CD4-positive, alpha-beta T cell (primary cell): ENCODE results near the gene PTTG1IP. TPM values are rescaled to one million over a fixed set of nuclear protein-coding genes. Genes with fewer than 3 reads are reported as not detected.
A peak's percentile ranks its signal among the peaks of the same experiment; 100 is the strongest.

Source experiments
- ATAC-seq: fragments of 200-7000 bp; cut with Tn5 transposase; one replicate; pipeline ENCODE4 v1.10.0; 2022; ENCODE audit warnings: mild to moderate bottlenecking; ENCODE audit not compliant: poor library complexity
- CTCF ChIA-PET: fragments of 350-600 bp; sonication (Branson Sonifier 250); formaldehyde crosslinking; loops from one replicate; lab custom pipeline; 2021; ENCODE audit warnings: antibody characterized with exemption, inconsistent platforms; lab: Charles Lee
- POLR2A ChIA-PET: fragments of 350-600 bp; sonication (Branson Sonifier 250); formaldehyde crosslinking; loops from one replicate; lab custom pipeline; 2021; ENCODE audit warnings: antibody characterized with exemption, inconsistent platforms; lab: Charles Lee
- DNase-seq, 14 experiments: peaks; one replicate each; pipeline ENCODE4 v3.0.0-alpha.2; 2013 to 2020; ENCODE audit warnings: mixed read lengths in 2 of 14
- H3K27ac ChIP-seq, 2 donors: one replicate each; pipeline versions ENCODE4 v1.5.1 to v1.7.0; 2013; ENCODE audit warnings: low read length in 2 of 2, low read depth in 1 of 2, mild to moderate bottlenecking in 1 of 2
- H3K27me3 ChIP-seq, 2 experiments: 1 replicate in 1 of 2; 2 replicates in 1 of 2; pipeline versions ENCODE4 v1.6.1 to v1.7.0; 2013; ENCODE audit warnings: low read length in 2 of 2, control low read depth in 1 of 2, mild to moderate bottlenecking in 1 of 2, moderate library complexity in 1 of 2; ENCODE audit not compliant: insufficient read depth in 2 of 2, control insufficient read depth in 1 of 2
- H3K36me3 ChIP-seq: one replicate; pipeline ENCODE4 v1.6.1; 2013; ENCODE audit warnings: low read length, control low read depth; ENCODE audit not compliant: insufficient read depth
- H3K4me1 ChIP-seq: one replicate; pipeline ENCODE4 v1.6.1; 2013; ENCODE audit warnings: low read length, control low read depth; ENCODE audit not compliant: insufficient read depth
- H3K4me3 ChIP-seq: one replicate; pipeline ENCODE4 v1.5.1; 2013; ENCODE audit warnings: mild to moderate bottlenecking, low read length, moderate library complexity
- H3K9me3 ChIP-seq, 2 experiments: 1 replicate in 1 of 2; 2 replicates in 1 of 2; pipeline versions ENCODE4 v1.6.1 to v1.7.0; 2013; ENCODE audit warnings: low read length in 2 of 2, mild to moderate bottlenecking in 2 of 2, control low read depth in 1 of 2, moderate library complexity in 1 of 2; ENCODE audit not compliant: control insufficient read depth in 1 of 2, insufficient read depth in 1 of 2
- H3K27ac Mint-ChIP-seq: one replicate; pipeline ENCODE4 v1.8.0; 2020; ENCODE audit warnings: mixed read lengths
- H3K27me3 Mint-ChIP-seq: one replicate; pipeline ENCODE4 v1.8.0; 2021; ENCODE audit warnings: mixed read lengths
- H3K36me3 Mint-ChIP-seq: one replicate; pipeline ENCODE4 v1.8.0; 2021; ENCODE audit warnings: low read depth, mixed read lengths
- H3K4me1 Mint-ChIP-seq: one replicate; pipeline ENCODE4 v1.8.0; 2021; ENCODE audit warnings: low read depth, mixed read lengths
- H3K4me3 Mint-ChIP-seq: one replicate; pipeline ENCODE4 v1.8.0; 2020; ENCODE audit warnings: mild to moderate bottlenecking, mixed read lengths
- H3K9me3 Mint-ChIP-seq: one replicate; pipeline ENCODE4 v1.8.0; 2020; ENCODE audit warnings: mixed read lengths
- intact Hi-C, 2 experiments: fragments of 100-400 bp; cut with DNase I in 1 of 2; cut with micrococcal nuclease in 1 of 2; formaldehyde crosslinking; loops; one replicate each; pipeline versions ENCODE4 v1.15.1 to v1.9.0; 2023 to 2025; cut with DNase I, micrococcal nuclease
- total RNA-seq, 174 experiments: library from RNA in 2 of 174; stranded (reverse) in 2 of 174; gene quantifications; one replicate each; pipeline ENCODE4 v1.2.3 and lab custom pipeline; 2021 to 2026
- TF ChIP-seq, protein P1 (sequence below): fragments of 200-600 bp; IDR thresholded peaks from one replicate; pipeline ENCODE4 v1.8.0; 2022; ENCODE audit warnings: antibody characterized with exemption, mild to moderate bottlenecking

Gene PTTG1IP
- total RNA-seq, 2 experiments from 2014 or later: 99.0 to 99.5 TPM

- Mint-ChIP-seq H3K36me3 (peaks cover 43% of the 10 kb centered on the region), H3K9me3 (no peaks in the 10 kb centered on the region), H3K27me3 (no peaks in the 10 kb centered on the region), H3K4me3 (peak overlapping the region; percentile 96), H3K4me1 (peaks cover 86% of the 10 kb centered on the region), H3K27ac (peak overlapping the region; percentile 80)
- ChIA-PET POLR2A (no interaction called here), CTCF (interaction anchor here (1.4 to 5.7 kb wide), 2 partner anchors 56 to 70 kb away, joined by 3 to 46 read pairs; partner anchors contain the start of gene UBE2G2)
- Histone ChIP-seq H3K27ac (peak overlapping the region; percentile 34 to 57), H3K27me3 (no peaks in the 10 kb centered on the region), H3K4me3 (peak overlapping the region; percentile 3), H3K9me3 (no peaks in the 10 kb centered on the region), H3K4me1 (peaks cover 86% of the 10 kb centered on the region), H3K36me3 (peaks cover 9% of the 10 kb centered on the region)
- DNase-seq: peak in 6 of 14 experiments; percentile 43 to 71 (median 49)
- ATAC-seq: peak; percentile 6
- intact Hi-C loops: loop anchor here (5.0 to 10.0 kb wide), 5 partner anchors 41 to 536 kb away; partner anchors contain the start of genes ADARB1 (in 1 of the 2), CFAP410 (in 1 of the 2) and POFUT2 (in 1 of the 2)
- TF ChIP-seq, protein P1, sequence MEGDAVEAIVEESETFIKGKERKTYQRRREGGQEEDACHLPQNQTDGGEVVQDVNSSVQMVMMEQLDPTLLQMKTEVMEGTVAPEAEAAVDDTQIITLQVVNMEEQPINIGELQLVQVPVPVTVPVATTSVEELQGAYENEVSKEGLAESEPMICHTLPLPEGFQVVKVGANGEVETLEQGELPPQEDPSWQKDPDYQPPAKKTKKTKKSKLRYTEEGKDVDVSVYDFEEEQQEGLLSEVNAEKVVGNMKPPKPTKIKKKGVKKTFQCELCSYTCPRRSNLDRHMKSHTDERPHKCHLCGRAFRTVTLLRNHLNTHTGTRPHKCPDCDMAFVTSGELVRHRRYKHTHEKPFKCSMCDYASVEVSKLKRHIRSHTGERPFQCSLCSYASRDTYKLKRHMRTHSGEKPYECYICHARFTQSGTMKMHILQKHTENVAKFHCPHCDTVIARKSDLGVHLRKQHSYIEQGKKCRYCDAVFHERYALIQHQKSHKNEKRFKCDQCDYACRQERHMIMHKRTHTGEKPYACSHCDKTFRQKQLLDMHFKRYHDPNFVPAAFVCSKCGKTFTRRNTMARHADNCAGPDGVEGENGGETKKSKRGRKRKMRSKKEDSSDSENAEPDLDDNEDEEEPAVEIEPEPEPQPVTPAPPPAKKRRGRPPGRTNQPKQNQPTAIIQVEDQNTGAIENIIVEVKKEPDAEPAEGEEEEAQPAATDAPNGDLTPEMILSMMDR: no peak
Measured at GRCh38 chr21:44870748-44871495, 2.6 kb downstream of the PTTG1IP start.

DNA sequence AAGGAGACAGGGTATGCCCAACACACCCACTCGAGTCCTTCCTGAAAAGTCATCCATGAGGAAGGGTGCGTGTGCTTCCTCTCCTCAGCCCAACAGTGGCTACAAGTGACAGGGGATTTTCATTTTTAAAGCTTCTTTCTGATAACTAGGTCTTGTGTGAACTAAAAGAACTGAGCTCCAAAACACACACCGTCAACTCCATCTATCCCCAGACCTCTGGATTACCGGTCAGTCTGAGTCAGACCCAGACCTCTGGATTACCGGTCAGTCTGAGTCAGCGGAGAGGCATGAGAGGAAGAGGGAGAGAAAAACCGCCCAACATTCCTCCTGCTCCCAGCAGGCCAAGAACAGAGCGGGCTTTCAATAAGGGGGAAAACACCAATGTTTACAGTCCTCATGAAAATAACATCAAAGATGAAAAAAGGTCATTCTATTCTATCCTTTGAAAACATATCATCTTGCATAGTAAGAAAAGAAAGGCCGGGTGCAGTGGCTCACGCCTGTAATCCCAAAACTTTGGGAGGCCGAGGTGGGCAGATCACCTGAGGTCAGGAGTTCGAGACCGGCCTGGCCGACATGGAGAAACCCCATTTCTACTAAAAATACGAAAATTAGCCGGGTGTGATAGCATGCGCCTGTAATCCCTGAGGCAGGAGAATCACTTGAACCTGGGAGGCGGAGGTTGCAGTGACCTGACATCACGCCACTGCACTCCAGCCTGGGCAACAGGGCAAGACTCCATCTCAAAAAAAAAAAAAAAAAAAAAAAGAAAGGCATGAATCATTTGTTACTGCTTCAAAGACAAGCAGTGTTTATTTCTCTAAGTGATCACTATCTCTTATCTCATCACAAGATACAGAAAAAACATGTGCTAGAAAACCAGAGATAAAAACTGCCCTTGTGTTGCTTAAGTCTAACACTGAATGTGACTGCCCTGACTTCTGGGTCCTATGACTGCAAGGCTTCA lies 3.4 kb downstream of the PTTG1IP start:
- Mint-ChIP-seq H3K36me3 (peaks cover 52% of the 10 kb centered on the region), H3K27ac (peak overlapping the region; percentile 80), H3K9me3 (no peaks in the 10 kb centered on the region), H3K27me3 (no peaks in the 10 kb centered on the region), H3K4me3 (peak overlapping the region; percentile 89), H3K4me1 (peaks cover 86% of the 10 kb centered on the region)
- POLR2A ChIA-PET: no interaction called here
- Histone ChIP-seq H3K27me3 (no peaks in the 10 kb centered on the region), H3K9me3 (no peaks in the 10 kb centered on the region), H3K4me1 (peaks cover 87% of the 10 kb centered on the region), H3K27ac (peak overlapping the region in 1 of 2 donors; percentile 57), H3K4me3 (no peak overlapping the region), H3K36me3 (peaks cover 16% of the 10 kb centered on the region)
- peak in 3 of 14 experiments; percentile 41 to 66 (median 59) for DNase-seq
- CTCF ChIA-PET: no interaction called here
- ATAC-seq: peak; percentile 7
- TF ChIP-seq, protein P1: no peak
- intact Hi-C loops: loop anchor here (2.0 to 10.0 kb wide), 6 partner anchors 15 to 535 kb away; partner anchors contain the start of genes ADARB1 (in 1 of the 2), CFAP410 (in 1 of the 2) and POFUT2 (in 1 of the 2)

DNA sequence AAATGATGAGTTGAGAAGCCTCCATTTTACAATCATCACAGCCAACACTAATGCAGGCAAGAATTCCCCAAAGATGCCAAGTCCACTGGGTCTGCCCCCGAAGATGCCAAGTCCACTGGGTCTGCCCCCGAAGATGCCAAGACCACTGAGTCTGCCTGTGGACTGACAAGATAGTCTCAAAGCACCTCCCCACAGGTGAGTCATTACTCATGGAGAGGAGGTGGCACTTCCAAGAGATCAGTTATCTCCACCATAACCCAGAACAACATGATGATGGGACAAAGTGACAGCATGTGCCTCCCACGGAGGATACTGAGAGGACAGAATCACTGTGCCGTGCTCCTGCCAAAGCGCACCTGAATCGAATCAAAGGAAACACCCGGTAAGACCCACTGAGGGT lies 4.8 kb downstream of the PTTG1IP start:
- H3K36me3 ChIP-seq: peaks cover 30% of the 10 kb centered on the region
- Mint-ChIP-seq H3K4me3 (peak overlapping the region; percentile 86), H3K27me3 (no peaks in the 10 kb centered on the region), H3K36me3 (peaks cover 60% of the 10 kb centered on the region), H3K9me3 (no peaks in the 10 kb centered on the region), H3K27ac (peak overlapping the region; percentile 92), H3K4me1 (peaks cover 86% of the 10 kb centered on the region)
- peak overlapping the region; percentile 24 to 59 for H3K27ac ChIP-seq
- no peaks in the 10 kb centered on the region for H3K9me3 ChIP-seq
- peaks cover 83% of the 10 kb centered on the region for H3K4me1 ChIP-seq
- DNase-seq (no peak), ATAC-seq (no peak)
- TF ChIP-seq, protein P1: no peak
- ChIA-PET POLR2A (interaction anchor here (0.9 to 2.0 kb wide), 2 partner anchors 21 to 58 kb away, joined by 3 to 7 read pairs; no protein-coding TSS in a partner anchor), CTCF (no interaction called here)
- intact Hi-C loops: loop anchor here in 1 of 2 experiments (2.0 kb wide), 1 partner anchor 14 kb away; no protein-coding TSS in a partner anchor
- peak overlapping the region; percentile 0 for H3K4me3 ChIP-seq
- H3K27me3 ChIP-seq: no peaks in the 10 kb centered on the region
